ENCODE measurements around the gene FAM13C.

DNA sequence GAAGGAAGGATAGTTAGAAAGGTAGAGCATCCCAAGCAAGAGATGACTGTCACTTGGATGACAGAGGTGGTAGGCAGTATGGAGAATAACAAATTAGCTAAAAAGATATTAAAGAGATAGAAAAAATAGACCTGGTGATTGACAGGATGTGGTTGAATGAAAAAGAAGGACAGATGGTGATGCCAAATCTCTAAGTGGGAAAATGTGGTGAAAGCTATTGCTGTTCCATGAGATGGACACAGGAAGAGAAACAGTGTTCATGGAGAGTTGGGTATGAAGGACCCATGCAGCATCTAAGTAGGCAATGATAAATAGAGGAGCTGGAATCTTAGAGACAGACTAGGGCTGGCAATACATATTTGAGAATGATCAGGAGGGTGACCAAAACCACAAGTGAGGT, 30.7 kb downstream of the FAM13C start:
- TF ChIP-seq, protein P1, sequence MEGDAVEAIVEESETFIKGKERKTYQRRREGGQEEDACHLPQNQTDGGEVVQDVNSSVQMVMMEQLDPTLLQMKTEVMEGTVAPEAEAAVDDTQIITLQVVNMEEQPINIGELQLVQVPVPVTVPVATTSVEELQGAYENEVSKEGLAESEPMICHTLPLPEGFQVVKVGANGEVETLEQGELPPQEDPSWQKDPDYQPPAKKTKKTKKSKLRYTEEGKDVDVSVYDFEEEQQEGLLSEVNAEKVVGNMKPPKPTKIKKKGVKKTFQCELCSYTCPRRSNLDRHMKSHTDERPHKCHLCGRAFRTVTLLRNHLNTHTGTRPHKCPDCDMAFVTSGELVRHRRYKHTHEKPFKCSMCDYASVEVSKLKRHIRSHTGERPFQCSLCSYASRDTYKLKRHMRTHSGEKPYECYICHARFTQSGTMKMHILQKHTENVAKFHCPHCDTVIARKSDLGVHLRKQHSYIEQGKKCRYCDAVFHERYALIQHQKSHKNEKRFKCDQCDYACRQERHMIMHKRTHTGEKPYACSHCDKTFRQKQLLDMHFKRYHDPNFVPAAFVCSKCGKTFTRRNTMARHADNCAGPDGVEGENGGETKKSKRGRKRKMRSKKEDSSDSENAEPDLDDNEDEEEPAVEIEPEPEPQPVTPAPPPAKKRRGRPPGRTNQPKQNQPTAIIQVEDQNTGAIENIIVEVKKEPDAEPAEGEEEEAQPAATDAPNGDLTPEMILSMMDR (IDR thresholded peaks at IDR 0.05 in 8 of 11, conservative IDR thresholded peaks at IDR 0.05 in 3 of 11) = no peak
- TF ChIP-seq POLR2A (IDR thresholded peaks at IDR 0.05) (no peak), POLR2AphosphoS5 (IDR thresholded peaks at IDR 0.05) (no peak)

All from spleen (tissue), 7 donors.